Neutrophil (primary cell): Measurements from ENCODE around the gene RIOK3.

Experiments used
- H3K27ac ChIP-seq: fragments of 200-600 bp; sonication (generic); 2 replicates; pipeline ENCODE4 v1.5.1; 2016; ENCODE audit warnings: mild to moderate bottlenecking, moderate library complexity
- H3K27me3 ChIP-seq: fragments of 200-600 bp; sonication (generic); 2 replicates; pipeline ENCODE4 v1.6.0; 2016; ENCODE audit warnings: mild to moderate bottlenecking
- H3K36me3 ChIP-seq: fragments of 200-600 bp; sonication (generic); 2 replicates; pipeline ENCODE4 v1.5.1; 2017
- H3K4me1 ChIP-seq, 2 experiments: fragments of 200-600 bp in 1 of 2; sonication (generic) in 1 of 2; 1 replicate in 1 of 2; 2 replicates in 1 of 2; pipeline versions ENCODE4 v1.5.1 to v1.6.1; 2013 to 2016; ENCODE audit warnings: low read depth in 1 of 2, low read length in 1 of 2, mild to moderate bottlenecking in 1 of 2, moderate library complexity in 1 of 2; ENCODE audit not compliant: control insufficient read depth in 1 of 2, insufficient read depth in 1 of 2
- H3K4me3 ChIP-seq, 2 experiments: fragments of 200-600 bp in 1 of 2; sonication (generic) in 1 of 2; 1 replicate in 1 of 2; 2 replicates in 1 of 2; pipeline ENCODE4 v1.5.1; 2013 to 2016; ENCODE audit warnings: low read depth in 1 of 2, low read length in 1 of 2, mild to moderate bottlenecking in 1 of 2, moderate library complexity in 1 of 2
- H3K9me3 ChIP-seq: fragments of 200-600 bp; sonication (generic); 2 replicates; pipeline ENCODE4 v1.5.1; 2016
- TF ChIP-seq, protein P1 (sequence below): fragments of 200-600 bp; sonication (generic); IDR thresholded peaks from 2 replicates; pipeline ENCODE4 v1.5.1; 2016; ENCODE audit warnings: antibody characterized with exemption

RIOK3 gene

GRCh38 chr18:23528580-23529472, 75.7 kb downstream of the RIOK3 start:
- peaks cover 8 to 9% of the 10 kb centered on the region in 2 experiments for H3K4me1 ChIP-seq
- H3K27me3 ChIP-seq: no peaks in the 10 kb centered on the region
- TF ChIP-seq, protein P1, sequence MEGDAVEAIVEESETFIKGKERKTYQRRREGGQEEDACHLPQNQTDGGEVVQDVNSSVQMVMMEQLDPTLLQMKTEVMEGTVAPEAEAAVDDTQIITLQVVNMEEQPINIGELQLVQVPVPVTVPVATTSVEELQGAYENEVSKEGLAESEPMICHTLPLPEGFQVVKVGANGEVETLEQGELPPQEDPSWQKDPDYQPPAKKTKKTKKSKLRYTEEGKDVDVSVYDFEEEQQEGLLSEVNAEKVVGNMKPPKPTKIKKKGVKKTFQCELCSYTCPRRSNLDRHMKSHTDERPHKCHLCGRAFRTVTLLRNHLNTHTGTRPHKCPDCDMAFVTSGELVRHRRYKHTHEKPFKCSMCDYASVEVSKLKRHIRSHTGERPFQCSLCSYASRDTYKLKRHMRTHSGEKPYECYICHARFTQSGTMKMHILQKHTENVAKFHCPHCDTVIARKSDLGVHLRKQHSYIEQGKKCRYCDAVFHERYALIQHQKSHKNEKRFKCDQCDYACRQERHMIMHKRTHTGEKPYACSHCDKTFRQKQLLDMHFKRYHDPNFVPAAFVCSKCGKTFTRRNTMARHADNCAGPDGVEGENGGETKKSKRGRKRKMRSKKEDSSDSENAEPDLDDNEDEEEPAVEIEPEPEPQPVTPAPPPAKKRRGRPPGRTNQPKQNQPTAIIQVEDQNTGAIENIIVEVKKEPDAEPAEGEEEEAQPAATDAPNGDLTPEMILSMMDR: no peak
- H3K27ac ChIP-seq: peak overlapping the region; percentile 67
- peaks cover 100% of the 10 kb centered on the region for H3K36me3 ChIP-seq
- no peaks in the 10 kb centered on the region for H3K9me3 ChIP-seq
- H3K4me3 ChIP-seq: no peak overlapping the region

GRCh38 chr18:23529604-23530003, 76.5 kb downstream of the RIOK3 start:
- H3K9me3 ChIP-seq: no peaks in the 10 kb centered on the region

GRCh38 chr18:23530195-23530594, 77.1 kb downstream of the RIOK3 start:
- H3K4me1 ChIP-seq: peaks cover 8 to 9% of the 10 kb centered on the region in 2 experiments
- H3K27ac ChIP-seq: peak overlapping the region; percentile 67
- no peaks in the 10 kb centered on the region for H3K9me3 ChIP-seq
- peaks cover 100% of the 10 kb centered on the region for H3K36me3 ChIP-seq
- TF ChIP-seq, protein P1: no peak
- no peaks in the 10 kb centered on the region for H3K27me3 ChIP-seq
- no peak overlapping the region for H3K4me3 ChIP-seq

More at GRCh38 chr18:23529604-23530003, 76.5 kb downstream of the RIOK3 start:
- no peaks in the 10 kb centered on the region for H3K27me3 ChIP-seq
- TF ChIP-seq, protein P1: no peak
- H3K36me3 ChIP-seq: peaks cover 100% of the 10 kb centered on the region
- H3K4me1 ChIP-seq: peaks cover 8 to 9% of the 10 kb centered on the region in 2 experiments
- H3K27ac ChIP-seq: peak overlapping the region; percentile 67
- H3K4me3 ChIP-seq: no peak overlapping the region

DNA sequence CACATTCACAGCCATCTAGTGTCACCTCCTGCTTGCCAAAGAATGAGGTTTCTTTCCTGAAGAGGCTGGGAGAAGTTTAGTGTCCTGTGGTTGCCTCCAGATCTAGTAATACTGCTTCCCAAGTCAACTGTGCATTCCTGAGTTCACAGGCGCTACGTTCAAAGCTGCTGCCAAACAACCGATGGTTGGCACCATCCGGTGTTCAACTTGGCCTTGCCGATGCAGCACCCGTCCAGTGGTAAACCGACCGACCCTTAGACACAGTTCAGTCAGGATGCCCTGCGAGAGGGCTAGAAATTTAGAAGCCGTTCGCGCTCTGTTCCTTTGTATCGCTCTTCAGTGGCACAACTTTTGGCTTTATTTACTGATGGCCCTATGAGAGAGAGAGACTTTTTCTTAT, 78.8 kb downstream of the RIOK3 start:
- no peaks in the 10 kb centered on the region for H3K27me3 ChIP-seq
- peaks cover 8 to 9% of the 10 kb centered on the region in 2 experiments for H3K4me1 ChIP-seq
- no peaks in the 10 kb centered on the region for H3K9me3 ChIP-seq
- TF ChIP-seq, protein P1: no peak
- peaks cover 100% of the 10 kb centered on the region for H3K36me3 ChIP-seq
- H3K4me3 ChIP-seq: no peak overlapping the region
- H3K27ac ChIP-seq: no peak overlapping the region
